Naive thymus-derived CD4-positive, alpha-beta T cell (primary cell): ENCODE data around the gene ATP6V0A4. TPM values are rescaled to one million over a fixed set of nuclear protein-coding genes. Genes with fewer than 3 reads are reported as not detected.
"Not testable (repeated sequence)": the region's sequence is repeated elsewhere in the genome, so short reads cannot be mapped to it uniquely, and the experiment has no call there.

Experiments
- ATAC-seq: fragments of 150-1000 bp; cut with Tn5 transposase; 2 replicates; pipeline ENCODE4 v1.10.0; 2021; ENCODE audit warnings: mild to moderate bottlenecking, moderate library complexity
- CTCF ChIA-PET: fragments of 350-600 bp; sonication (Branson Sonifier 250); formaldehyde crosslinking; loops from one replicate; lab custom pipeline; 2021; ENCODE audit warnings: antibody characterized with exemption; lab: Charles Lee
- POLR2A ChIA-PET: fragments of 350-600 bp; sonication (Branson Sonifier 250); formaldehyde crosslinking; loops from one replicate; lab custom pipeline; 2021; ENCODE audit warnings: antibody characterized with exemption, inconsistent platforms; lab: Charles Lee
- DNase-seq, 9 donors: peaks; one replicate each; pipeline versions ENCODE4 v3.0.0 to v3.0.0-alpha.2; 2020 to 2022; ENCODE audit warnings: mixed read lengths in 1 of 9
- H3K27ac ChIP-seq: one replicate; pipeline ENCODE4 v1.7.0; 2013; ENCODE audit warnings: mild to moderate bottlenecking, low read depth, low read length, moderate library complexity
- H3K27me3 ChIP-seq, 2 donors: one replicate each; pipeline ENCODE4 v1.7.0; 2013; ENCODE audit warnings: low read length in 2 of 2, mild to moderate bottlenecking in 2 of 2, moderate library complexity in 2 of 2; ENCODE audit not compliant: control insufficient read depth in 2 of 2, insufficient read depth in 2 of 2
- H3K36me3 ChIP-seq, 3 experiments: 1 replicate in 2 of 3; 2 replicates in 1 of 3; pipeline ENCODE4 v1.7.0; 2013; ENCODE audit warnings: low read length in 3 of 3, mild to moderate bottlenecking in 3 of 3, moderate library complexity in 1 of 3; ENCODE audit not compliant: insufficient read depth in 3 of 3, control insufficient read depth in 2 of 3
- H3K4me1 ChIP-seq, 2 donors: one replicate each; pipeline ENCODE4 v1.7.0; 2013; ENCODE audit warnings: low read length in 2 of 2, mild to moderate bottlenecking in 2 of 2, moderate library complexity in 1 of 2; ENCODE audit not compliant: control insufficient read depth in 2 of 2, insufficient read depth in 2 of 2
- H3K4me3 ChIP-seq: 2 replicates; pipeline ENCODE4 v1.7.0; 2013; ENCODE audit warnings: mild to moderate bottlenecking, low read length
- H3K9me3 ChIP-seq, 3 experiments: 1 replicate in 2 of 3; 2 replicates in 1 of 3; pipeline ENCODE4 v1.7.0; 2013; ENCODE audit warnings: low read length in 3 of 3; ENCODE audit not compliant: control insufficient read depth in 2 of 3
- H3K27ac Mint-ChIP-seq, 9 donors: one replicate each; pipeline ENCODE4 v1.8.0; 2020 to 2022; ENCODE audit warnings: mixed read lengths in 9 of 9, mild to moderate bottlenecking in 8 of 9, moderate library complexity in 5 of 9, inconsistent platforms in 2 of 9
- H3K27me3 Mint-ChIP-seq, 5 donors: one replicate each; pipeline ENCODE4 v1.8.0; 2021 to 2022; ENCODE audit warnings: mixed read lengths in 5 of 5, mild to moderate bottlenecking in 1 of 5
- H3K36me3 Mint-ChIP-seq, 5 donors: one replicate each; pipeline ENCODE4 v1.8.0; 2020 to 2022; ENCODE audit warnings: mixed read lengths in 5 of 5, mild to moderate bottlenecking in 3 of 5, inconsistent platforms in 1 of 5
- H3K4me1 Mint-ChIP-seq, 7 donors: one replicate each; pipeline ENCODE4 v1.8.0; 2020 to 2022; ENCODE audit warnings: mixed read lengths in 7 of 7, mild to moderate bottlenecking in 3 of 7, inconsistent platforms in 1 of 7
- H3K4me3 Mint-ChIP-seq, 10 donors: one replicate each; pipeline ENCODE4 v1.8.0; 2020 to 2022; ENCODE audit warnings: mild to moderate bottlenecking in 10 of 10, mixed read lengths in 10 of 10, moderate library complexity in 6 of 10, inconsistent platforms in 2 of 10
- H3K9me3 Mint-ChIP-seq, 11 donors: one replicate each; pipeline ENCODE4 v1.8.0; 2020 to 2022; ENCODE audit warnings: mixed read lengths in 11 of 11, mild to moderate bottlenecking in 4 of 11, inconsistent platforms in 1 of 11, moderate library complexity in 1 of 11
- intact Hi-C, 2 donors: fragments of 100-400 bp; cut with micrococcal nuclease; formaldehyde crosslinking; loops; one replicate each; pipeline ENCODE4 v1.15.1; 2023
- polyA plus RNA-seq, 2 donors: library from polyadenylated mRNA; unstranded; fragments of 300-500 nt; fragmentation: Illumina TruSeq; gene quantifications; one replicate each; pipeline ENCODE4 v1.2.3, GENCODE V29; 2021
- total RNA-seq, 6 experiments: library from RNA in 5 of 6; stranded (reverse) in 5 of 6; gene quantifications; 1 replicate in 5 of 6; 2 replicates in 1 of 6; pipeline ENCODE4 v1.2.3 and lab custom pipeline; 2021 to 2026

The ATP6V0A4 gene
- total and polyA plus RNA-seq, 7 experiments from 2014 or later, result not detected

DNA sequence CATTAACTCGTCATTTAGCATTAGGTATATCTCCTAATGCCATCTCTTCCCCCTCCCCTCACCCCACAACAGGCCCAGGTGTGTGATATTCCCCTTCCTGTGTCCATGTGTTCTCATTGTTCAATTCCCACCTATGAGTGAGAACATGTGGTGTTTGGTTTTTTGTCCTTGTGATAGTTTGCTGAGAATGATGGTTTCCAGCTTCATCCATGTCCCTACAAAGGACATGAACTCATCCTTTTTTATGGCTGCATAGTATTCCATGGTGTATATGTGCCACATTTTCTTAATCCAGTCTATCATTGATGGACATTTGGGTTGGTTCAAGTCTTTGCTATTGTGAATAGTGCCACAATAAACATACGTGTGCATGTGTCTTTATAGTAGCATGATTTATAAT is 13.3 kb upstream of the ATP6V0A4 start:
- POLR2A ChIA-PET, H3K9me3 Mint-ChIP-seq, CTCF ChIA-PET, H3K4me3 Mint-ChIP-seq, H3K36me3 ChIP-seq, H3K36me3 Mint-ChIP-seq, H3K4me1 ChIP-seq, H3K27ac Mint-ChIP-seq, H3K27me3 Mint-ChIP-seq, ATAC-seq, DNase-seq, H3K9me3 ChIP-seq, H3K4me3 ChIP-seq, H3K27me3 ChIP-seq, H3K27ac ChIP-seq: not testable (repeated sequence)
- peaks cover 0 to 31% (median 0%) of the 10 kb centered on the region in 7 donors for H3K4me1 Mint-ChIP-seq
- intact Hi-C loops, result loop anchor here in 1 of 2 donors (5.0 kb wide), 2 partner anchors 56 to 59 kb away; no protein-coding TSS in a partner anchor

DNA sequence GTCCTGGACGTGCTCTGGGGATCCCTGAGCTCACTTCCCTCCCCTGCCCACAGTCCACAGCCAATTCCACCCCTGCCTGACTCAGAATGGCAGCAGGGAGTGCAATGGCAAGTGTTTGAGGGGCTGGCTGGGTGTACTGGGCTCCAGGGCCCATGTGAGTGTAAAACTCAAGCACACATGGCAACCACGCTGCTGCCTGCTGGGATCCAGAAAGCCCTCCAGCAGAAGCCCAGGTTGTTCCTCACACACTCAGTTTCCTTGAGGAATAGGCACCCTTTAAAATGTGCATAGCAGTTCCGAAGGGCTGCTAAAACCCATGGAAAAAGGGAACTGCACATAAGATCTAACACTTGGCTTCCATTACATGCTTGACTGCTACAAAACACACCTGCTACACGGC is 11.3 kb upstream of the ATP6V0A4 start:
- Mint-ChIP-seq H3K4me3 (no peak overlapping the region), H3K9me3 (peaks cover 0 to 4% (median 0%) of the 10 kb centered on the region in 11 donors), H3K27ac (no peak overlapping the region), H3K27me3 (peaks cover 0 to 6% (median 0%) of the 10 kb centered on the region in 5 donors), H3K36me3 (peaks cover 0 to 6% (median 0%) of the 10 kb centered on the region in 5 donors), H3K4me1 (peaks cover 0 to 25% (median 0%) of the 10 kb centered on the region in 7 donors)
- Histone ChIP-seq H3K36me3 (no peaks in the 10 kb centered on the region), H3K4me3 (no peak overlapping the region), H3K27me3 (no peaks in the 10 kb centered on the region), H3K4me1 (no peaks in the 10 kb centered on the region), H3K9me3 (no peaks in the 10 kb centered on the region), H3K27ac (no peak overlapping the region)
- ChIA-PET CTCF (no interaction called here), POLR2A (no interaction called here)
- DNase-seq (no peak), ATAC-seq (no peak)
- intact Hi-C loops, result no loop called here

DNA sequence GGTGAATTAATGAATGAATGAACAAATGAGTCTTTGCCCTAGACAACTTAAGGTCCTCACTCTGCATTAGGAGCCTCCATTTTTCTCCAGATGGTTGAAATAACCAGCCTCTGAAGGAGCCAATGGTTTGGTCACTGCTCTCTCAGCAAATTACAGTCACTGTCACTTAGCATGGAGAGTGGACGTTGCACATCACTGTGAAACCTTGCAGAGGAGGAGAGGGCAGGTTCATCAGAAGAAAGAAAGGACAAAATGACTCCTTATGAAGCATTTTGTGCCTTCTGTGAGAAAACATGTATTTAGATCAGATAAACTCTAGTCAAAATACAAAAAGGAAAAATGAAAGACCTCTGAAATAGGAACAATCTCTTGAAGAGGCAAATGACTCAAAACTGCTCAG is 6.6 kb upstream of the ATP6V0A4 start:
- Histone ChIP-seq H3K27ac (no peak overlapping the region), H3K27me3 (no peaks in the 10 kb centered on the region), H3K4me3 (no peak overlapping the region), H3K4me1 (no peaks in the 10 kb centered on the region), H3K9me3 (no peaks in the 10 kb centered on the region), H3K36me3 (no peaks in the 10 kb centered on the region)
- Mint-ChIP-seq H3K27ac (no peak overlapping the region), H3K9me3 (peaks cover 0 to 4% (median 0%) of the 10 kb centered on the region in 11 donors), H3K27me3 (peaks cover 0 to 11% (median 0%) of the 10 kb centered on the region in 5 donors), H3K4me3 (no peak overlapping the region), H3K36me3 (peaks cover 0 to 3% (median 0%) of the 10 kb centered on the region in 5 donors), H3K4me1 (peaks cover 0 to 3% (median 0%) of the 10 kb centered on the region in 7 donors)
- no peak for DNase-seq
- no peak for ATAC-seq
- ChIA-PET POLR2A (no interaction called here), CTCF (no interaction called here)
- intact Hi-C loops, result no loop called here

DNA sequence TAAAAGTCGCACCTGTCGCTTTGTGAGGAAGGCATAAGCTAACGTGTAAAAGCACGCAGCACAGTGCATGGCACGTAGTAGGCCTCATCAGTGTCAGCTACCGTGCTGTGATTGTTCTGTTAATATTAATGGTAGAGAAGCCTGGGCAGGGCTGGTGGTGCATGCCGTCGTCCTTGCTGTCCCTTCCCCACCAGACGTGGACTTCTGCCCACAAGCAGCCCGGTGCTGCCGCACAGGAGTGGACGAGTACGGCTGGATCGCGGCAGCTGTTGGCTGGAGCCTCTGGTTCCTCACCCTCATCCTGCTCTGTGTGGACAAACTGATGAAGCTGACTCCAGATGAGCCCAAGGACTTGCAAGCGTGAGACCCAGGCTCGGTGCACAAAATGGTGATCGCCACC is 4.7 kb upstream of the ATP6V0A4 start:
- Mint-ChIP-seq H3K9me3 (peaks cover 0 to 3% (median 0%) of the 10 kb centered on the region in 11 donors), H3K4me1 (peaks cover 2 to 8% (median 5%) of the 10 kb centered on the region in 7 donors), H3K36me3 (peaks cover 0 to 3% (median 0%) of the 10 kb centered on the region in 5 donors), H3K4me3 (no peak overlapping the region), H3K27me3 (peaks cover 0 to 14% (median 6%) of the 10 kb centered on the region in 5 donors), H3K27ac (no peak overlapping the region)
- H3K9me3 ChIP-seq, result no peaks in the 10 kb centered on the region
- no peaks in the 10 kb centered on the region for H3K36me3 ChIP-seq
- H3K4me3 ChIP-seq, result no peak overlapping the region
- no peaks in the 10 kb centered on the region for H3K27me3 ChIP-seq
- ChIA-PET CTCF (no interaction called here), POLR2A (no interaction called here)
- intact Hi-C loops, result no loop called here
- H3K4me1 ChIP-seq, result no peaks in the 10 kb centered on the region
- H3K27ac ChIP-seq, result no peak overlapping the region
- no peak for ATAC-seq
- no peak for DNase-seq

DNA sequence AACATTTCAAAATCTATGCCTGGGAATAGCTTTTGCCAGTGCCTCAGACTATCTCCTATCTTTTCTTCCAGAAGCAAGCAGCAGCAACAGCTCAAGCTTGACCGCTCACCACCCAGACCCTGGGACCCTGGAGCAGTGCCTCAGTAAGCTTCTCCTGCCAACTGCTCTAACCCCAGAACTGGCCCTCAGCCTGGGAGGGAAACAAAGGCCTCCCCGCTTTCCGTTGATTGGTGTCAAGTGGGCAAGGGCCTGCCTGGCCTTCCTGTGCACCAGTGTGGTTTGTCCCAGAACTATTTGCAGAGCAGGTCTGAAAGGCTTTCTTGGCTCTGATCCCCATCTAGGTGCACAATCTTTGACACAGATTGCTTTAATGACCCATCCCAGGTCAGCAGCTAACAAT is 3.3 kb upstream of the ATP6V0A4 start:
- H3K27me3 Mint-ChIP-seq, result peaks cover 0 to 14% (median 6%) of the 10 kb centered on the region in 5 donors
- Histone ChIP-seq H3K36me3 (no peaks in the 10 kb centered on the region), H3K4me1 (no peaks in the 10 kb centered on the region), H3K9me3 (no peaks in the 10 kb centered on the region), H3K27me3 (no peaks in the 10 kb centered on the region), H3K4me3 (no peak overlapping the region), H3K27ac (no peak overlapping the region)
- POLR2A ChIA-PET, result no interaction called here
- ATAC-seq (no peak), DNase-seq (no peak)
- no peak overlapping the region for H3K27ac Mint-ChIP-seq
- peaks cover 0 to 4% (median 0%) of the 10 kb centered on the region in 11 donors for H3K9me3 Mint-ChIP-seq
- peaks cover 7 to 14% (median 11%) of the 10 kb centered on the region in 7 donors for H3K4me1 Mint-ChIP-seq
- CTCF ChIA-PET, result no interaction called here
- H3K4me3 Mint-ChIP-seq, result no peak overlapping the region
- intact Hi-C loops, result no loop called here
- H3K36me3 Mint-ChIP-seq, result no peaks in the 10 kb centered on the region

DNA sequence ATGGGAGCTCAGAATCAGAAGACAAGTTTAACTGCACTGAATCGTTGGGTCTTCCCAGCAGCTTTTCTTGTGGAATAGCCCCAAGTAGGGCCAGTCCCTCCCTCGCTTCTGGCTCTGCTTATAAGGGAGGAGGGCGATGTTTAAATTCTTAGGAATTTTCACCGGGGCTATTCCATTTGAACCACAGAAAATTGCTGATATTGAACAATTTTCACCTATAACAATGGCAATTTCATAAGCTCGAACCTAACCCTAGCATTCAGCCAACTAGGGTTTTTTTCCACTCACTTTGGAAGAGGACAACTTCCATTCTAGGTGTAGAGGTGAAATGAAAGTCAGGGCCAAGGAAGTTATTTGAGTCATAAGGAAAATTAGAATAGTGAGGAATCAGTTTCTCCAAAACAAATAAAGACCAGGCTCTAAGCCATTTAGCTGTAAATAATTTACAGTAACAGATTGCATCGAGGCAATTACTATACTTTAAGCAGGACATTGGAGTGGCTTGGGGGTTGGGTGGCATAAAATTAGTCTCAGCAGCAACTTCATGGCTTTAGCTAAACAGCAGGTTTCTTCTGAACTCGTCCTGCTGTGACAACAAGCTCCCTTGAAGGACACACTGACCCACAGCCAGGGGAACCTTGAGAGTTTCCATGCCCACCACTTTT is 1.5 kb upstream of the ATP6V0A4 start:
- no peaks in the 10 kb centered on the region for H3K9me3 ChIP-seq
- ATAC-seq (no peak), DNase-seq (no peak)
- H3K27ac Mint-ChIP-seq, result no peak overlapping the region
- intact Hi-C loops, result no loop called here
- H3K4me3 Mint-ChIP-seq, result no peak overlapping the region
- no peaks in the 10 kb centered on the region for H3K27me3 ChIP-seq
- peaks cover 0 to 4% (median 0%) of the 10 kb centered on the region in 11 donors for H3K9me3 Mint-ChIP-seq
- H3K4me1 Mint-ChIP-seq, result peaks cover 7 to 12% (median 10%) of the 10 kb centered on the region in 7 donors
- no peaks in the 10 kb centered on the region for H3K36me3 Mint-ChIP-seq
- H3K27me3 Mint-ChIP-seq, result peaks cover 0 to 10% (median 6%) of the 10 kb centered on the region in 5 donors
- no peak overlapping the region for H3K4me3 ChIP-seq
- no peaks in the 10 kb centered on the region for H3K4me1 ChIP-seq
- H3K27ac ChIP-seq, result no peak overlapping the region
- POLR2A ChIA-PET, result no interaction called here
- CTCF ChIA-PET, result interaction anchor here (0.6 kb wide), 1 partner anchor 171 kb away, joined by 4 read pairs; no protein-coding TSS in a partner anchor
- no peaks in the 10 kb centered on the region for H3K36me3 ChIP-seq

DNA sequence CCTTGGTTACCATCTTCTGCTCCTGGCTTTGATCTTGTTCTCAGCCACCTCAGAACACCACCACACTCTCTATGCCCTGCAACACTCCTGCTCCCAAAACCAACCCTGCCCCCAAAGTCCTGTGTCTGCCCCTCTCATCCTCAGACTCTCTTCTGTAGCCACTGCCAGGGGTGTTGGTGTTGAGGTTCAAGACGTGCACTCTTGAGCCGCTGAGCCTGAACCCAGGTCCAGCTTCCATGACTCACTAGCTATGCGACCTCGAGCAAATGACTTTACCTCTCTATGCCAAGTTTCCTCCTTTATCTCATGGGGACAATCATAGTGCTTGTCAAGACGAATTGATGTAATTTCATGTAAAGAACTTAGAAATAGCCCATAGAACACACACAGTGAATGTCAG is 840 bp upstream of the ATP6V0A4 start:
- H3K36me3 ChIP-seq, result no peaks in the 10 kb centered on the region
- Mint-ChIP-seq H3K4me1 (peaks cover 7 to 12% (median 10%) of the 10 kb centered on the region in 7 donors), H3K4me3 (no peak overlapping the region), H3K9me3 (peaks cover 0 to 4% (median 0%) of the 10 kb centered on the region in 11 donors), H3K27ac (no peak overlapping the region), H3K27me3 (peaks cover 0 to 6% (median 3%) of the 10 kb centered on the region in 5 donors), H3K36me3 (no peaks in the 10 kb centered on the region)
- CTCF ChIA-PET, result no interaction called here
- H3K27me3 ChIP-seq, result no peaks in the 10 kb centered on the region
- H3K4me1 ChIP-seq, result no peaks in the 10 kb centered on the region
- no peaks in the 10 kb centered on the region for H3K9me3 ChIP-seq
- H3K27ac ChIP-seq, result no peak overlapping the region
- no peak for ATAC-seq
- no peak for DNase-seq
- H3K4me3 ChIP-seq, result no peak overlapping the region
- POLR2A ChIA-PET, result no interaction called here
- intact Hi-C loops, result no loop called here
